Activated CD4-positive, alpha-beta T cell treated with anti-CD3 and anti-CD28 coated beads, Interleukin-2, amount 50 U/mL, for 16 hours (primary cell): ENCODE results near the gene NBDY.
"Not testable (repeated sequence)": the region's sequence is repeated elsewhere in the genome, so short reads cannot be mapped to it uniquely, and the experiment has no call there.

Source experiments
- DNase-seq: peaks from one replicate; pipeline ENCODE4 v3.0.0-alpha.2; 2020

The NBDY gene

DNA sequence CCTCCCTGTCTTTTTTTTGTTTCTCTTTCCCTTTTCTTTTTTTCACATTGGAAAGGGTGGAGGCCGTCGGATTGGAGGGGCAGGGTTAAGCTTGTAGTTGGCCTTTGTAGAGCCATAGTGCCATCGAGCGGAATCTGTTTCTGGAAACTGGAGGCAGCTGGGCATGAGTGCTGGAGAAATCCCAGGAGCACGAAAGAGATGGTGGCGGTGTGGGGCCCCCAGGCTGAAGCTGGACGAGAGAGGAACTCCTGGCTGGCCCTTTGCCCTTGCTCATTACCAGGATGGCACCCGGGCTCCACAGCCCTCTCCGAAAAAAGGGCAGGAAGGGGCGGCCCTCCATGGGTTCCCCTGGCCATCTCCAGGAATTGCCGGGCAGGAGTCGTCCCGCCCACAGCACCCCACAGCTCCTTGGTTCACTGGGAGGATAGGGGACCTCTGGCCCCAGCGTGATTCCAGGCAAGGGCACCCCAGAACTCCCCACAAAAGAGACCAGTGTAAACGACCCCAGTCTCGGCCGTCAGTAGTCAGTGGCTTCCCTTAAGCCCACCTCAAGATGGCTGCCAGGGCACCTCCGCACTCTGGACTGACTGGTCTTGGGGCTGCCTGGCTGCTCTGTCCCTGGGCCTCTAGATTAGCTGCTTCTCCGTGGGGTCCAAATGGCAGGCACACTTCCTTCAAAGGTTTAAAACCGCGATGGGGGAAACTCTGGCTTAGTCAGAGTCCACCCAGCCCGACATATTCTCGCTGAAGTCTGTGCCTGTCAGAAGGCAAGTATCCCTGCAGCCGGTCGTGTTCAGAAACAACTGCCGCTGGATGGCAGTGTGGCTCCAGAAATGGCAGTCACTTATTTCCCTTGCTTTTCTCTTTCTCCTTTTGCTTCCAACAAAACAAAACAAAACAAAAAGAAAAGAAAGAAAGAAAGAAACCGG, 74.1 kb downstream of the NBDY start:
- peak; percentile 79 for DNase-seq

- DNase-seq: no peak
Observed at GRCh38 chrX:56803850-56804681, 75.0 kb downstream of the NBDY start.

DNA sequence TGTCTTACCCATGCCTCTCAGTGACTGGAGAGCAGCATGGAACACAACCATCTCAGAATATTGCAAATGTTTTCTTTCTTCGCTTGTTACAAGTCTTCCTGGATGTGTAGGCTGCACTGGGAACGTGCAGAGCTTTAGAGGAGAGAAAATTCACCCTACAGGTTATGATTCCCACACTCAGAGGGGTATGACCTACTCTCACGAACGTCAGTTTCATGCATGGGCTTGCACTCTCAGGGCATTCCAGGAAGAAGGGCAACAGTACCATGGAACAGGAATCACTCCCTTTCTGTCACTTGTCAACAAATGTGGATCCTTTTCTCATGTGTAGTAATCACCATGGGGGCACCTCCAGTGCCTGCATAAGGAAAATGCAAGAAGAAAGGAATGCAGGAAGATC, 75.8 kb downstream of the NBDY start:
- DNase-seq: no peak

- no peak for DNase-seq
Observed at GRCh38 chrX:56805399-56805798, 76.4 kb downstream of the NBDY start.

DNA sequence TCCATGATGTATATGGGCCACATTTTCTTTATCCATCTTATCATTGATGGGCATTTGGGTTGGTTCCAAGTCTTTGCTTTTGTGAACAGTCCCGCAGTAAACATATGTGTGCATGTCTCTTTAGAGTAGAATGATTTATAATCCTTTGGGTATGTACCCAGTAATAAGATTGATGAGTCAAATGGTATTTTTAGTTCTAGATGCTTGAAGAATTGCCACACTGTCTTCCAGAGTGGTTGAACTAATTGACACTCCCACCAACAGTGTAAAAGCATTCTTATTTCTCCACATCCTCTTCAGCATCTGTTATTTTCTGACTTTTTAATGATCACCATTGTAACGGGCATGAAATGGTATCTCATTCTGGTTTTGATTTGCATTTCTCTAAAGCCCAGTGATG, 77.1 kb downstream of the NBDY start:
- not testable (repeated sequence) for DNase-seq

DNA sequence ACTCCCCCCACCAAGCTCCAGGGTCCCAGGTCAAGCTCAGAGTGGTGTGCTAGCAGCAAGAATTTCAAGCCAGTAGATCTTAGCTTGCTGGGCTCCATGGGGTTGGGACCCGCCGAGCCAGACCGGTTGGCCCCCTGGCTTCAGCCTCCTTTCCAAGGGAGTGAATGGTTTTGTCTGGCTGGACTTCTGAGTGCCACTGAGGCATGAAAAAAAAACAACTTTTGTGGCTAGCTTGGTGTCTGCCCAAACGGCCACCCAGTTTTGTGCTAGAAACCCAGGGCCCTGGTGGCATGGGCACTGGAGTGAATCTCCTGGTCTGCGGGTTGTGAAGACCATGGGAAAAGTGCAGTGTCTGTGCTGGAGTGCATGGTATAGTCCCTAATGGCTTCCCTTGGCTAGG, 82.6 kb downstream of the NBDY start:
- DNase-seq: no peak

DNA sequence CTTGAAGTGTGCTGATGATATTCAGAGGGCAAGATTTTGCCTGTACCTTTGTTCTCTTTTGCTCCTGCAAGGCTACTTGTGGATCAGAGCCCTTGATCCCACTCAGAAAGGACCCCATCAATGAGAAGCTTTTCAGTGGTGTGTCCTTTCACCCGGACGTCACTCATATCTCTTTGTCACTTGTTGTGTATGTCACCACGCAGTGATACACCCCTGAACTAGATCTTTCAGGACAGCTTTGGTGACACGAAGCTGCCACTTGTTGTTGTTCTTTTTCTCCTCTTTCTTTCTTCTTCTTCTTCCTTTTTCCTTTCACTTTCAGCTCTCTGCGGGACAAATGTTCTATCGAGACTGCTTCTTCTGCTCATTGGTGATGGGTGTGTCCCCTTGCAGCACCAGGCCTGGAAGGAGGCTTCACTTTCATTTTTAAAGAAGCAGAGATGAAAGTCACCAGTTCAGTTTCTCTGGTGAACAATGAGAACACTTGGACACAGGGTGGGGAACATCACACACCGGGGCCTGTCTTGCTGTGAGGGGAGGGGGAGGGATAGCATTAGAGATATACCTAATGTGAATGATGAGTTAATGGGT, 83.6 kb downstream of the NBDY start:
- peak; percentile 65 for DNase-seq

GRCh38 chrX:56813318-56813837, 84.3 kb downstream of the NBDY start:
- peak; percentile 67 for DNase-seq

- no peak for DNase-seq
Observed at GRCh38 chrX:56817179-56817578, 88.1 kb downstream of the NBDY start.

GRCh38 chrX:56826020-56826419, 97.0 kb downstream of the NBDY start:
- DNase-seq: no peak

DNA sequence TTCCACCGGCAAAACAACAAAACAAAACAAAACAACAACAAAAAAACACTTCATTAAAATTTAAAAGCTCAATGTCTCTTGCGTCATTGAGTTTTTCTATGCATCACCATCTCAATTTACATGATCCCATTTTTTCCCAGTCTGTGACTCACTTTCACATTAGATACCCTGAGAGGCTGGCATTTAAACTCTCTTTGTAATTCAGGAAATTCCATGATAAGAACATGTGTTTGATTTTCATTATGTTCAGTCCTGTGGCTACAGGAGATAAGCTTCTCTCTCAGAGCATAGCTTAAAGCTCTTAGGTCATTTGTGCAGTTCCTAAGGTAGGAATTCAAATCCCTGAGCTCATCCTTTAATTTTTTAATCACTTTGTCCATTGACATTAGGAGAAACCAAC, 104.6 kb downstream of the NBDY start:
- DNase-seq: no peak

- DNase-seq: no peak
Observed at GRCh38 chrX:56853436-56853835, 124.4 kb downstream of the NBDY start.

DNA sequence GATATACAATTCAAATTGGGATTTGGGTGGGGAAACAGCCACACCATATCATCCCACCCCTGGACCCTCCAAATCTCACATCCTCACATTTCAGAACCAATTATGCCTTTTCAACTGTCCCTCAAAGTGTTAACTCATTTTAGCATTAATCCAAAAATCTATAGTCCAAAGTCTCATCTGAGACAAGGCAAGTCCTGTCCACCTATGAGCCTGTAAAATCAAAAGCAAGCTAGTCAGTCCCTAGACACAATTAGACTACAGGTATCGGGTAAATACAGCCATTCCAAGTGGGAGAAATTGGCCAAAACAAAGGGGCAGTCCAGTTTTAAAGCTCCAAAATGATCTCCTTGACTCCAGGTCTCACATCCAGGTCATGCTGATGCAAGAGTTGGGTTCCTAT, 128.0 kb downstream of the NBDY start:
- DNase-seq: no peak

- no peak for DNase-seq
Observed at GRCh38 chrX:56860888-56861287, 131.8 kb downstream of the NBDY start.
